HG03575 (cell line): Measurements from ENCODE around the gene PRR19.

Experiments
- ATAC-seq: cut with Tn5 transposase; IDR thresholded peaks from one replicate; pipeline ENCODE4 v1.9.1; 2021; ENCODE audit not compliant: unreplicated experiment, insufficient number of reproducible peaks, low FRiP score; ENCODE audit errors: extremely low read depth

PRR19 gene

GRCh38 chr19:42357290-42357689 is 55.4 kb downstream of the PRR19 start:
- no peak for ATAC-seq
